ENCODE results near the gene RPRD2. TPM values are rescaled to one million over a fixed set of nuclear protein-coding genes. Genes with fewer than 3 reads are reported as not detected.

The RPRD2 gene
- total and polyA plus RNA-seq, 9 of the 15 experiments (the other 6 are each of a cell fraction or from before 2014, with no cell fraction given): 1.5 to 21.6 (median 7.7) TPM

GRCh38 chr1:150512846-150513245 is 148.9 kb downstream of the RPRD2 start (continued):
- no peak for TF ChIP-seq ZNF639 (CRISPR knock-in tag; conservative IDR thresholded peaks at IDR 0.05 in 1 of 2, IDR thresholded peaks at IDR 0.05 in 1 of 2)

DNA sequence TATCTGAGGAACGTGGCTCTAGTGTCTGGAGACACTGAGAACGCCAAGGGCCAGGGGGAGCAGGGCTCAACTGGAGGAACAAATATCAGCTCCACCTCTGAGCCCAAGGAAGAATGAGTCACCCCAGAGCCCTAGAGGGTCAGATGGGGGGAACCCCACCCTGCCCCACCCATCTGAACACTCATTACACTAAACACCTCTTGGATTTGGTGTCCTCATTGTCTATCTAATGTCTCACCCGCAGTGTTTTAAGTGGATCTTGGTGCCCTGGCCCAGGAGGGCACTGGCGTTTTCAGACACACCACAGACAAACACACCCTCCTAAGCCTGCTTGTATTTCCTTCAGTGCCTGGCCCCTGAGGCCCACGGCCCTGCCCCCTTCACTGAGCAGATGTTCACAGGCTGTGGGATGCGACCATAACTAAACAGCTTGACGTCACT is 149.4 kb downstream of the RPRD2 start:
- Histone ChIP-seq H3K27ac (ENCODE audit: extremely low read depth, low read depth, low read length) (peak overlapping the region; percentile 33; the same call in 1 of the 3 replicates), H3K79me2 (ENCODE audit: control insufficient read depth, insufficient read depth, low read length) (peaks cover 21% of the 10 kb centered on the region; the same call in 1 of the 3 replicates), H3K9ac (ENCODE audit: insufficient read depth in 1 of 2, low read depth in 2 of 2, low read length in 2 of 2) (peak overlapping the region in 1 of 2 experiments; percentile 63; a peak in 1 of 4 replicates), H3K36me3 (ENCODE audit: control insufficient read depth, insufficient read depth, low read length) (peaks cover 34% of the 10 kb centered on the region; the same call in 2 of the 3 replicates), H3K4me2 (ENCODE audit: insufficient read depth, low read length) (0 out of 2 replicates have a peak overlapping the region, but pooled peaks have one; percentile 15), H3K9me3 (replicated peaks; ENCODE audit: control insufficient read depth, insufficient read depth, low read depth, low read length) (no peaks in the 10 kb centered on the region), H3K27me3 (ENCODE audit: control insufficient read depth in 2 of 2, insufficient read depth in 2 of 2, low read length in 2 of 2) (no peaks in the 10 kb centered on the region), H3K9me1 (ENCODE audit: control insufficient read depth, insufficient read depth, low read length) (no peaks in the 10 kb centered on the region), H2AFZ (ENCODE audit: low read depth, low read length) (no peak overlapping the region), H4K20me1 (replicated peaks; ENCODE audit: control insufficient read depth, insufficient read depth, low read length) (no peaks in the 10 kb centered on the region), H3K4me3 (no peak overlapping the region), H3K4me1 (replicated peaks in 1 of 2; ENCODE audit: control insufficient read depth in 2 of 2, insufficient read depth in 2 of 2, low read length in 2 of 2) (peaks cover 45 to 51% of the 10 kb centered on the region in 2 experiments)
- in situ Hi-C loops (cut with MboI): no loop called here
- DNase-seq (ENCODE audit: extremely low read depth in 1 of 4, low spot score in 3 of 4) (peak; percentile 66 to 77 (median 74)), ATAC-seq (no peak), FAIRE-seq (peak; percentile 87)
- intact Hi-C loops (cut with micrococcal nuclease): no loop called here
- POLR2A ChIA-PET: interaction anchor here (0.6 to 1.4 kb wide), 6 partner anchors 8 to 172 kb away, joined by 3 to 4 read pairs (median 3); partner anchors contain the start of genes MCL1 and TARS2
- CTCF ChIA-PET (ENCODE audit: low intra/inter-chr PET ratio): no interaction called here
- 27% methylated on average over 7 of the region's 7 CpGs for WGBS (ENCODE audit: insufficient coverage, low coverage, missing lambda C conversion rate)
- no TSS peak for BruUV-seq (replicated peaks)
- no peak for TF ChIP-seq DACH1 (IDR thresholded peaks at IDR 0.05; ENCODE audit: partially characterized antibody)
- TF ChIP-seq RB1 (IDR thresholded peaks at IDR 0.05; ENCODE audit: low read depth): no peak
- TF ChIP-seq ZNF717 (CRISPR knock-in tag; IDR thresholded peaks at IDR 0.05): no peak
- no peak for TF ChIP-seq SREBF1 (IDR thresholded peaks at IDR 0.05; ENCODE audit: borderline replicate concordance, low read depth, low read length)
- peak; percentile 87 for TF ChIP-seq JUND (IDR thresholded peaks at IDR 0.05; ENCODE audit: borderline replicate concordance, low read depth, low read length)
- TF ChIP-seq JUND (tag; IDR thresholded peaks at IDR 0.05; ENCODE audit: borderline replicate concordance, low read depth, low read length): no peak; the same call in 2 of the 3 replicates
- no peak for TF ChIP-seq NR2C2 (CRISPR knock-in tag; IDR thresholded peaks at IDR 0.05)
- TF ChIP-seq NR2C2 (tag; IDR thresholded peaks at IDR 0.05): no peak
- TF ChIP-seq, protein P1, sequence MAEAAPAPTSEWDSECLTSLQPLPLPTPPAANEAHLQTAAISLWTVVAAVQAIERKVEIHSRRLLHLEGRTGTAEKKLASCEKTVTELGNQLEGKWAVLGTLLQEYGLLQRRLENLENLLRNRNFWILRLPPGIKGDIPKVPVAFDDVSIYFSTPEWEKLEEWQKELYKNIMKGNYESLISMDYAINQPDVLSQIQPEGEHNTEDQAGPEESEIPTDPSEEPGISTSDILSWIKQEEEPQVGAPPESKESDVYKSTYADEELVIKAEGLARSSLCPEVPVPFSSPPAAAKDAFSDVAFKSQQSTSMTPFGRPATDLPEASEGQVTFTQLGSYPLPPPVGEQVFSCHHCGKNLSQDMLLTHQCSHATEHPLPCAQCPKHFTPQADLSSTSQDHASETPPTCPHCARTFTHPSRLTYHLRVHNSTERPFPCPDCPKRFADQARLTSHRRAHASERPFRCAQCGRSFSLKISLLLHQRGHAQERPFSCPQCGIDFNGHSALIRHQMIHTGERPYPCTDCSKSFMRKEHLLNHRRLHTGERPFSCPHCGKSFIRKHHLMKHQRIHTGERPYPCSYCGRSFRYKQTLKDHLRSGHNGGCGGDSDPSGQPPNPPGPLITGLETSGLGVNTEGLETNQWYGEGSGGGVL (CRISPR knock-in tag; IDR thresholded peaks at IDR 0.05): no peak
- no peak for TF ChIP-seq ZNF766 (CRISPR knock-in tag; conservative IDR thresholded peaks at IDR 0.05)
- no peak for TF ChIP-seq ZNF24 (IDR thresholded peaks at IDR 0.05)
- TF ChIP-seq FOSL1 (tag; conservative IDR thresholded peaks at IDR 0.05): peak; percentile 77
